Thyroid gland (tissue), 4 donors: ENCODE data around the gene PLD4. TPM values are rescaled to one million over a fixed set of nuclear protein-coding genes. Genes with fewer than 3 reads are reported as not detected.

Experiments used
- DNase-seq, 2 donors: peaks; one replicate each; pipeline ENCODE4 v3.0.0-alpha.2; 2019
- H3K27ac ChIP-seq, 3 donors: fragments of 200-600 bp; sonication (generic); 1 replicate in 2 of 3; 2 replicates in 1 of 3; pipeline ENCODE4 v1.5.1; 2016 to 2019; ENCODE audit warnings: mild to moderate bottlenecking in 1 of 3, moderate library complexity in 1 of 3
- H3K27me3 ChIP-seq: fragments of 200-600 bp; sonication (generic); one replicate; pipeline ENCODE4 v1.5.1; 2019
- H3K36me3 ChIP-seq, 2 donors: fragments of 200-600 bp; sonication (generic); one replicate each; pipeline ENCODE4 v1.5.1; 2016 to 2019
- H3K4me1 ChIP-seq, 2 donors: fragments of 200-600 bp; sonication (generic); one replicate each; pipeline ENCODE4 v1.5.1; 2017 to 2019
- H3K4me3 ChIP-seq, 3 donors: fragments of 200-600 bp; sonication (generic); replicated peaks in 1 of 3; 1 replicate in 2 of 3; 2 replicates in 1 of 3; pipeline ENCODE4 v1.5.1; 2016; ENCODE audit warnings: mild to moderate bottlenecking in 1 of 3
- H3K9me3 ChIP-seq: fragments of 200-600 bp; sonication (generic); one replicate; pipeline ENCODE4 v1.5.1; 2017
- POLR2A ChIP-seq, 2 donors: fragments of 450-650 bp; IDR thresholded peaks; one replicate each; pipeline ENCODE4 v1.6.1; 2017; ENCODE audit warnings: antibody characterized with exemption in 2 of 2, mild to moderate bottlenecking in 2 of 2, moderate library complexity in 1 of 2
- WGBS, 2 donors: methylation state at CpG; one replicate each; pipeline ENCODE4 v1.1.5; 2017; 5-methylcytosine and 5-hydroxymethylcytosine counted together
- intact Hi-C: fragments of 100-400 bp; cut with DNase I; formaldehyde crosslinking; loops from one replicate; pipeline ENCODE4 v1.15.1; 2023
- total RNA-seq, 4 donors: library from RNA; depleted of rRNA; stranded (reverse); fragments of >200 nt; gene quantifications; one replicate each; pipeline ENCODE4 v1.2.3, GENCODE V29; 2016
- TF ChIP-seq, protein P1 (sequence below), 6 experiments: fragments of 200-600 bp in 3 of 6; fragments of 450-650 bp in 3 of 6; sonication (generic) in 3 of 6; IDR thresholded peaks; one replicate each; pipeline ENCODE4 v1.5.1; 2016 to 2019; ENCODE audit warnings: antibody characterized with exemption in 6 of 6, mild to moderate bottlenecking in 2 of 6, inconsistent platforms in 1 of 6, moderate library complexity in 1 of 6

The PLD4 gene, protein sequence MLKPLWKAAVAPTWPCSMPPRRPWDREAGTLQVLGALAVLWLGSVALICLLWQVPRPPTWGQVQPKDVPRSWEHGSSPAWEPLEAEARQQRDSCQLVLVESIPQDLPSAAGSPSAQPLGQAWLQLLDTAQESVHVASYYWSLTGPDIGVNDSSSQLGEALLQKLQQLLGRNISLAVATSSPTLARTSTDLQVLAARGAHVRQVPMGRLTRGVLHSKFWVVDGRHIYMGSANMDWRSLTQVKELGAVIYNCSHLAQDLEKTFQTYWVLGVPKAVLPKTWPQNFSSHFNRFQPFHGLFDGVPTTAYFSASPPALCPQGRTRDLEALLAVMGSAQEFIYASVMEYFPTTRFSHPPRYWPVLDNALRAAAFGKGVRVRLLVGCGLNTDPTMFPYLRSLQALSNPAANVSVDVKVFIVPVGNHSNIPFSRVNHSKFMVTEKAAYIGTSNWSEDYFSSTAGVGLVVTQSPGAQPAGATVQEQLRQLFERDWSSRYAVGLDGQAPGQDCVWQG
- total RNA-seq = under 1 TPM in 2 of 4 donors, not detected in 2; 0.13 to 0.33 TPM

DNA sequence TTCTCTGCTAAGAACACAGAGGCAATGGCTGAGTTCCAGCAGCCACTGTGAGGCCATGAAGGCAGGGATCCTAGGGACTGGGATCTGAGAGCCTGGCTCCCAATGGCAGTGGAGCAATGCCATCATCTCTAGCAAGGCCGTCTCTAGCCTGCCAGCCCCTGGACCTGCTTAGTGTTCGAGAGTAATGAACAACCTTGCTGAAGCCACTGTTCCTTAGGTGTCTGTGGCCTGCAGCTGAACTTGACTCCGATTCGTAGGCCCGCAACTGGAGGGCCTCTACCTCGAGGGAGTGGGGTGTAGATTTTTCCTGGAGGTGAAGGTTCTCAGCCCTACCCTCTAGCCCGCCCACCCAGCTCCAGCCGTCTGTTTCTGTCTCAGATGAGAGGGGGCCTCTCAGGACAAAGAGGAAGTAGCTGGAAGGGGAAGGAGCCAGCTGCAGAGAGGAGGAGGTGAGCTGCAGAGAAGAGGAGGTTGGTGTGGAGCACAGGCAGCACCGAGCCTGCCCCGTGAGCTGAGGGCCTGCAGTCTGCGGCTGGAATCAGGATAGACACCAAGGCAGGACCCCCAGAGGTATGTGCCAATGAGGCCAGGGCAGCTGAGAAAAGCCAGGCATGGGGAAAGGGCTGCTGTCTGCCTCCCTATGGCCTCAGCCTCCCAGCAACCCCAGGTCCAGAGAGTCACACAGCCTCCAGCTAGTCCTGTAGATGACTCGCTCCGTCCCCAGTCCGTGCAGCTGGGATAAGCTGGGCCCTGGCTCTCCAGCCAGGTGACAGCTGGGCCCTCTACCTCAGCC, at the start of gene PLD4:
Gene PLD4 (plus strand): TSS at position 459 of the 793 bp plus-strand sequence. CDS start 2,262 bp downstream, outside the sequence.
- DNase-seq = no peak
- TF ChIP-seq, protein P1, sequence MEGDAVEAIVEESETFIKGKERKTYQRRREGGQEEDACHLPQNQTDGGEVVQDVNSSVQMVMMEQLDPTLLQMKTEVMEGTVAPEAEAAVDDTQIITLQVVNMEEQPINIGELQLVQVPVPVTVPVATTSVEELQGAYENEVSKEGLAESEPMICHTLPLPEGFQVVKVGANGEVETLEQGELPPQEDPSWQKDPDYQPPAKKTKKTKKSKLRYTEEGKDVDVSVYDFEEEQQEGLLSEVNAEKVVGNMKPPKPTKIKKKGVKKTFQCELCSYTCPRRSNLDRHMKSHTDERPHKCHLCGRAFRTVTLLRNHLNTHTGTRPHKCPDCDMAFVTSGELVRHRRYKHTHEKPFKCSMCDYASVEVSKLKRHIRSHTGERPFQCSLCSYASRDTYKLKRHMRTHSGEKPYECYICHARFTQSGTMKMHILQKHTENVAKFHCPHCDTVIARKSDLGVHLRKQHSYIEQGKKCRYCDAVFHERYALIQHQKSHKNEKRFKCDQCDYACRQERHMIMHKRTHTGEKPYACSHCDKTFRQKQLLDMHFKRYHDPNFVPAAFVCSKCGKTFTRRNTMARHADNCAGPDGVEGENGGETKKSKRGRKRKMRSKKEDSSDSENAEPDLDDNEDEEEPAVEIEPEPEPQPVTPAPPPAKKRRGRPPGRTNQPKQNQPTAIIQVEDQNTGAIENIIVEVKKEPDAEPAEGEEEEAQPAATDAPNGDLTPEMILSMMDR (IDR thresholded peaks at IDR 0.05) = no peak
- TF ChIP-seq POLR2A (IDR thresholded peaks at IDR 0.05) = no peak
- no peak within 1 kb of the TSS for H3K4me3 ChIP-seq
- no peaks in the 10 kb centered on the region for H3K27me3 ChIP-seq
- intact Hi-C loops = no loop called here
- no peak within 1 kb of the TSS for H3K27ac ChIP-seq
- no peaks in the 10 kb centered on the region for H3K36me3 ChIP-seq
- WGBS, 2 donors = 74 to 80% methylated on average over 9 to 11 of the region's 14 CpGs
- H3K4me1 ChIP-seq = no peaks in the 10 kb centered on the region
- H3K9me3 ChIP-seq = no peaks in the 10 kb centered on the region

DNA sequence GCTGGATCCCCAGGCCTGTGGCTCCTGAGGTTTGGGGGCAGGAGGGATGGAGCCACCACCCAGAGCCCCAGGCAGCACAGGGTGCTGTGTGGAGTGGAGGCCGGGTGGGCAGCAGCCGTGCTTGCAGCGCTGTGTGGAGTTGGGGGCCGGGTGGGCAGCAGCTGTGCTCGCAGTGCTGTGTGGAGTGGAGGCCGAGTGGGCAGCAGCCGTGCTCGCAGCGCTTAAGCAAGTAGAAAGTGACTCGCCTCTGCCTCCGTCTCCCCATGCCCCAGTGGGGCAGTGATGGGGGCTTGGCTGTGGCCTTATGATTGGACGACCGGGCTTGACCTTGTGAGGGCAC, 49.3 kb upstream of the PLD4 start:
- Histone ChIP-seq H3K36me3 (peaks cover 3 to 11% of the 10 kb centered on the region in 2 donors), H3K27ac (no peak overlapping the region), H3K27me3 (no peaks in the 10 kb centered on the region), H3K4me1 (peaks cover 7 to 8% of the 10 kb centered on the region in 2 donors), H3K4me3 (no peak overlapping the region), H3K9me3 (no peaks in the 10 kb centered on the region)
- WGBS, 2 donors = 94% methylated on average over 13 of the region's 13 CpGs; no CpG with 5 or more reads in 1 of the 2 donors
- TF ChIP-seq POLR2A (IDR thresholded peaks at IDR 0.05) = no peak
- TF ChIP-seq, protein P1 (IDR thresholded peaks at IDR 0.05) = no peak
- intact Hi-C loops = no loop called here
- DNase-seq = no peak

DNA sequence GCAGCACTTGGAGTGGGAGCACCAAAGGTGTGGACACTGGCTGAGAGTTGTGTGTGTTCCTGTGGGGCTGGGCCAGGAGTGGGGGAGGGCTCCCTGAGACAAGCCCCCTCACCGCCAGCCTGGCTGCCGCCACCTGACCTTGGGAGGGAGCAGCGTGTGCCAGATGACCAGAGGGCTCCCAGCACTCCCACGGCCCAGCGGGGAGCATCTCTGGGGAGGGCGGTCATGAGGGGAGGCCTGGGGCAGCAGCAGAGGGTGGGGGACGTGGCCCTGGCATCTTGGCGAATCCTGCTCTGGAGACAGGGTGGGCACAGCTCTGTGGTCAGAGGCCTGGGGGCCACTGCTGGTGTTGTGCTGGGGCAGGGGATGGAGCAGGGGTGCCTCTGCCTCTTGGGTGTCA, 48.9 kb upstream of the PLD4 start:
- no peak overlapping the region for H3K27ac ChIP-seq
- 100% methylated on average over 6 of the region's 8 CpGs; no CpG with 5 or more reads in 1 of the 2 donors for WGBS, 2 donors
- H3K9me3 ChIP-seq = no peaks in the 10 kb centered on the region
- DNase-seq = no peak
- H3K36me3 ChIP-seq = peaks cover 6 to 15% of the 10 kb centered on the region in 2 donors
- no peaks in the 10 kb centered on the region for H3K27me3 ChIP-seq
- intact Hi-C loops = no loop called here
- no peak overlapping the region for H3K4me3 ChIP-seq
- TF ChIP-seq, protein P1 (IDR thresholded peaks at IDR 0.05) = no peak
- no peak for TF ChIP-seq POLR2A (IDR thresholded peaks at IDR 0.05)
- peaks cover 7 to 8% of the 10 kb centered on the region in 2 donors for H3K4me1 ChIP-seq

DNA sequence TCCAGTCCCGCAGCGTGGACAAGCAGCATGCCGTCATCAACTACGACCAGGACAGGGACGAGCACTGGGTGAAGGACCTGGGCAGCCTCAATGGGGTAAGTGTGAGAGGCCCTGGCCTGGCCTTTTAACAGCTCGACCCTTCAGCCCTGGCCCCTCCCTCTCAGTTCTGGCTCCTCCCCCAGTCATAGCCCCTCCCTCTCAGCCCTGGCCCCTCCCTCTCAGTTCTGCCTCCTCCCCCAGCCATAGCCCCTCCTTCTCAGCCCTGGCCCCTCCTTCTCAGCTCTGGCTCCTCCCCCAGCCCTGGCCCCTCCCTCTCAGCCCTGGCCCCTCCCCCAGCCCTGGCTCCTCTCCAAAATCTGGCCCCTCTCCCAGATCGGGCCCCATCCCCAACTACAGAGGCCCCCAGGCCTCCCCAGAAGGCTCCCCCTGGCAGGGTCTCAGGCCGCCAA, 48.4 kb upstream of the PLD4 start:
- H3K36me3 ChIP-seq = peaks cover 6 to 16% of the 10 kb centered on the region in 2 donors
- TF ChIP-seq, protein P1 (IDR thresholded peaks at IDR 0.05) = no peak
- TF ChIP-seq POLR2A (IDR thresholded peaks at IDR 0.05) = no peak

More for the DNA sequence above, 48.4 kb upstream of the PLD4 start:
- no peak overlapping the region for H3K4me3 ChIP-seq
- H3K27ac ChIP-seq = no peak overlapping the region
- intact Hi-C loops = no loop called here
- 79 to 95% methylated on average over 2 of the region's 8 CpGs for WGBS, 2 donors
- peak in 1 of 2 donors; percentile 2 for DNase-seq
- no peaks in the 10 kb centered on the region for H3K9me3 ChIP-seq
- no peaks in the 10 kb centered on the region for H3K27me3 ChIP-seq
- peaks cover 7 to 8% of the 10 kb centered on the region in 2 donors for H3K4me1 ChIP-seq
